K562 (cell line): ENCODE measurements around the gene IP6K3. TPM values are rescaled to one million over a fixed set of nuclear protein-coding genes. Genes with fewer than 3 reads are reported as not detected.

ENCODE experiments used
- ATAC-seq: fragments of 200-7000 bp; cut with Tn5 transposase; 3 replicates; pipeline ENCODE4 v1.9.1; 2020; ENCODE audit warnings: moderate library complexity
- BruUV-seq: library from RNA; stranded (reverse); fragments of 400-500 nt; replicated peaks from 2 replicates; lab custom pipeline; 2021; lab: Mats Ljungman, UMichigan
- CTCF ChIA-PET: fragments of 300-600 bp; formaldehyde crosslinking; extraction: SDS; loops from one replicate; lab custom pipeline; 2021; ENCODE audit warnings: low intra/inter-chr PET ratio; lab: Yijun Ruan, JAX
- POLR2A ChIA-PET: fragments of 300-600, 350-650 bp; sonication (Branson Sonifier 250); formaldehyde crosslinking; extraction: SDS; loops from one replicate; lab custom pipeline; 2021; ENCODE audit warnings: antibody characterized with exemption, inconsistent platforms; lab: Yijun Ruan, JAX
- DNase-seq, 4 experiments: peaks; one replicate each; pipeline versions ENCODE4 v3.0.0 to v3.0.0-alpha.2; 2011 to 2018; ENCODE audit warnings: low spot score in 3 of 4, mixed read lengths in 3 of 4; ENCODE audit errors: extremely low read depth in 1 of 4
- FAIRE-seq: peaks from 2 replicates; lab custom pipeline; 2011; peaks lifted over from hg19 to GRCh38; lab: Jason Lieb, UNC
- H2AFZ ChIP-seq: 2 replicates; pipeline ENCODE4 v1.6.0; 2011; ENCODE audit warnings: low read depth, low read length, control low read depth, inconsistent platforms
- H3K27ac ChIP-seq: fragments of 200-600 bp; 3 replicates; pipeline ENCODE4 v1.8.0; 2011; ENCODE audit warnings: low read depth, mild to moderate bottlenecking, control low read depth, inconsistent platforms, low read length, moderate library complexity, mixed read lengths; ENCODE audit errors: extremely low read depth
- H3K27me3 ChIP-seq, 2 experiments: fragments of 300-600 bp in 1 of 2; 2 replicates in 1 of 2; 3 replicates in 1 of 2; pipeline versions ENCODE4 v1.6.0 to v1.8.0; 2011; ENCODE audit warnings: inconsistent platforms in 2 of 2, low read length in 2 of 2, mild to moderate bottlenecking in 1 of 2, mixed read lengths in 1 of 2, moderate library complexity in 1 of 2; ENCODE audit not compliant: control insufficient read depth in 2 of 2, insufficient read depth in 2 of 2
- H3K36me3 ChIP-seq: fragments of 300-600 bp; 3 replicates; pipeline ENCODE4 v1.8.0; 2011; ENCODE audit warnings: mild to moderate bottlenecking, low read length, inconsistent platforms; ENCODE audit not compliant: control insufficient read depth, insufficient read depth
- H3K4me1 ChIP-seq, 2 experiments: fragments of 200-600 bp in 1 of 2; replicated peaks in 1 of 2; 2 replicates in 1 of 2; 3 replicates in 1 of 2; pipeline versions ENCODE4 v1.5.1 to v1.8.0; 2011; ENCODE audit warnings: inconsistent platforms in 2 of 2, low read length in 2 of 2, mild to moderate bottlenecking in 1 of 2, mixed read lengths in 1 of 2, moderate library complexity in 1 of 2; ENCODE audit not compliant: control insufficient read depth in 2 of 2, insufficient read depth in 2 of 2
- H3K4me2 ChIP-seq: 2 replicates; pipeline ENCODE4 v1.6.1; 2011; ENCODE audit warnings: low read length, control low read depth, inconsistent platforms, mixed read lengths; ENCODE audit not compliant: insufficient read depth
- H3K4me3 ChIP-seq: fragments of 200-600 bp; sonication (generic), shearing (Covaris generic); 2 replicates; pipeline ENCODE4 v1.5.1; 2016; ENCODE audit warnings: control low read depth, inconsistent platforms
- H3K79me2 ChIP-seq: fragments of 200-600 bp; 3 replicates; pipeline ENCODE4 v1.8.0; 2011; ENCODE audit warnings: low read length, inconsistent platforms; ENCODE audit not compliant: control insufficient read depth, insufficient read depth
- H3K9ac ChIP-seq, 2 experiments: 2 replicates each; pipeline versions ENCODE4 v1.6.0 to v1.6.1; 2011; ENCODE audit warnings: low read depth in 2 of 2, low read length in 2 of 2, control low read depth in 1 of 2, inconsistent platforms in 1 of 2, mild to moderate bottlenecking in 1 of 2, mixed read lengths in 1 of 2; ENCODE audit not compliant: insufficient read depth in 1 of 2
- H3K9me1 ChIP-seq: one replicate; pipeline ENCODE4 v1.6.0; 2011; ENCODE audit warnings: inconsistent platforms, mild to moderate bottlenecking, low read length, moderate library complexity; ENCODE audit not compliant: control insufficient read depth, insufficient read depth
- H3K9me3 ChIP-seq: replicated peaks from 2 replicates; pipeline ENCODE4 v1.5.1; 2011; ENCODE audit warnings: low read depth, low read length, inconsistent platforms; ENCODE audit not compliant: control insufficient read depth, insufficient read depth
- H4K20me1 ChIP-seq: replicated peaks from 2 replicates; pipeline ENCODE4 v1.6.1; 2011; ENCODE audit warnings: low read length, inconsistent platforms, mixed read lengths; ENCODE audit not compliant: control insufficient read depth, insufficient read depth
- GATAD2B ChIP-seq: fragments of 450-650 bp; IDR thresholded peaks from 2 replicates; pipeline ENCODE4 v1.6.1; 2017; ENCODE audit warnings: mild to moderate bottlenecking, borderline replicate concordance
- IRF1 ChIP-seq: sonication (generic); formaldehyde crosslinking; IDR thresholded peaks from 2 replicates; pipeline ENCODE4 v1.8.0; 2022; ENCODE audit warnings: missing genetic modification reagents, mild to moderate bottlenecking, borderline replicate concordance
- JUND ChIP-seq, 2 experiments: IDR thresholded peaks; 2 replicates in 1 of 2; 3 replicates in 1 of 2; pipeline ENCODE4 v1.6.1; 2011; ENCODE audit warnings: borderline replicate concordance in 2 of 2, low read depth in 2 of 2, low read length in 2 of 2, improper control_type of control experiment in 1 of 2, missing biosample characterization in 1 of 2, missing genetic modification characterization in 1 of 2, missing genetic modification reagents in 1 of 2
- RFX1 ChIP-seq: fragments of 450-650 bp; IDR thresholded peaks from 2 replicates; pipeline ENCODE4 v1.6.1; 2016; ENCODE audit warnings: mild to moderate bottlenecking, moderate library complexity
- SIX5 ChIP-seq, 2 experiments: IDR thresholded peaks; 2 replicates each; pipeline ENCODE4 v1.6.1; 2011; ENCODE audit warnings: low read length in 2 of 2, borderline replicate concordance in 1 of 2, low read depth in 1 of 2, mild to moderate bottlenecking in 1 of 2, moderate library complexity in 1 of 2; ENCODE audit not compliant: insufficient read depth in 1 of 2
- UBTF ChIP-seq, 2 experiments: IDR thresholded peaks; 2 replicates each; pipeline ENCODE4 v1.6.1; 2012; ENCODE audit warnings: improper control_type of control experiment in 2 of 2, low read depth in 2 of 2, low read length in 2 of 2, borderline replicate concordance in 1 of 2
- ZBTB1 ChIP-seq: sonication (generic); formaldehyde crosslinking; IDR thresholded peaks from 2 replicates; pipeline ENCODE4 v1.8.1; 2023; ENCODE audit warnings: missing genetic modification reagents, low read depth, mild to moderate bottlenecking, borderline replicate concordance
- ZNF277 ChIP-seq: fragments of 250-450 bp; sonication (Bioruptor Pico); IDR thresholded peaks from 2 replicates; pipeline ENCODE4 v1.8.0; 2022; ENCODE audit warnings: inconsistent platforms, mild to moderate bottlenecking, moderate library complexity, borderline replicate concordance
- ZNF639 ChIP-seq, 2 experiments: fragments of 200-800 bp in 1 of 2; sonication (Bioruptor generic) in 1 of 2; sonication (generic) in 1 of 2; formaldehyde crosslinking in 1 of 2; IDR thresholded peaks in 1 of 2; conservative IDR thresholded peaks in 1 of 2; 2 replicates each; pipeline versions ENCODE4 v1.5.0 to v1.6.1; 2016 to 2020; ENCODE audit warnings: missing compliant biosample characterization in 1 of 2, missing genetic modification characterization in 1 of 2, missing genetic modification reagents in 1 of 2
- ZNF644 ChIP-seq: fragments of 200-800 bp; sonication (Bioruptor generic); IDR thresholded peaks from 2 replicates; pipeline ENCODE4 v1.6.1; 2016; ENCODE audit warnings: low read depth, missing genetic modification characterization, missing compliant biosample characterization
- WGBS: fragments of 100-300 bp; shearing (Covaris generic); methylation state at CpG from one replicate; pipeline ENCODE4 v1.1.6; 2016; ENCODE audit warnings: low coverage, mixed read lengths; ENCODE audit not compliant: insufficient coverage; ENCODE audit errors: missing lambda C conversion rate; 5-methylcytosine and 5-hydroxymethylcytosine counted together
- in situ Hi-C: fragments of 300-500 bp; cut with MboI; formaldehyde crosslinking; loops from 4 replicates; pipeline ENCODE4 v1.15.0; 2018; ENCODE audit warnings: inconsistent platforms, mixed read lengths
- intact Hi-C: fragments of 100-400 bp; cut with micrococcal nuclease; formaldehyde crosslinking; loops from 2 replicates; pipeline ENCODE4 v1.14.2; 2022
- polyA plus RNA-seq, 8 experiments: library from polyadenylated mRNA; depleted of rRNA in 4 of 8; stranded (reverse) in 5 of 8; unstranded in 3 of 8; fragments of >200 nt; fragmentation: Nextera tagmentation in 2 of 8; fragmentation: Illumina TruSeq in 1 of 8; extraction: Ambion mirVana in 2 of 8; extraction: Trizol in 1 of 8; gene quantifications; 2 replicates each; pipeline versions ENCODE4 v1.2.1 to v1.2.3, GENCODE V29; 2011 to 2014; ENCODE audit warnings: inconsistent platforms in 1 of 8, missing spikeins in 1 of 8
- total RNA-seq, 7 experiments: library from RNA; depleted of rRNA in 6 of 7; stranded (reverse); fragments of >200 nt in 6 of 7; fragmentation: Illumina TruSeq in 2 of 7; extraction: Trizol in 2 of 7; gene quantifications; 2 replicates each; pipeline versions ENCODE4 v1.2.1 to v1.2.3, GENCODE V29; 2011 to 2021; ENCODE audit warnings: low replicate concordance in 1 of 7

Gene IP6K3
- total and polyA plus RNA-seq, 9 of the 15 experiments (the other 6 are each of a cell fraction or from before 2014, with no cell fraction given) = not detected

GRCh38 chr6:33737267-33738026 is 9.3 kb downstream of the IP6K3 start (continued):
- no peak for TF ChIP-seq SIX5 (IDR thresholded peaks at IDR 0.05; ENCODE audit: borderline replicate concordance in 1 of 2, insufficient read depth in 1 of 2, low read depth in 1 of 2, low read length in 2 of 2)
- no peak for TF ChIP-seq RFX1
- TF ChIP-seq ZNF639 (CRISPR knock-in tag; conservative IDR thresholded peaks at IDR 0.05 in 1 of 2, IDR thresholded peaks at IDR 0.05 in 1 of 2) = no peak
- TF ChIP-seq ZBTB1 (CRISPR knock-in tag) = no peak

- WGBS = 24% methylated on average over 18 of the region's 18 CpGs
- no peak for DNase-seq
- no peak for FAIRE-seq
- no peaks in the 10 kb centered on the region for H3K9me1 ChIP-seq
- H3K9ac ChIP-seq = peak overlapping the region in 1 of 2 experiments; percentile 47; a peak in 2 of 4 replicates
- peaks cover 12% of the 10 kb centered on the region in 2 experiments; a peak in 4 of 5 replicates for H3K4me1 ChIP-seq
- no TSS peak for BruUV-seq
- no peaks in the 10 kb centered on the region for H3K9me3 ChIP-seq
- no peak overlapping the region for H3K4me2 ChIP-seq
- H3K79me2 ChIP-seq = no peaks in the 10 kb centered on the region
- no peak overlapping the region for H3K27ac ChIP-seq
- no peak overlapping the region for H3K4me3 ChIP-seq
- in situ Hi-C loops = no loop called here
- H3K27me3 ChIP-seq = peaks cover 24 to 64% of the 10 kb centered on the region in 2 experiments
- H4K20me1 ChIP-seq = peaks cover 8% of the 10 kb centered on the region
- intact Hi-C loops = no loop called here
- no peaks in the 10 kb centered on the region for H3K36me3 ChIP-seq
- CTCF ChIA-PET = no interaction called here
- no peak for ATAC-seq
- POLR2A ChIA-PET = interaction anchor here (0.6 to 1.4 kb wide), 3 partner anchors 13 to 350 kb away, joined by 3 to 5 read pairs (median 3); no protein-coding TSS in a partner anchor
- no peak overlapping the region for H2AFZ ChIP-seq
- TF ChIP-seq JUND (IDR thresholded peaks at IDR 0.05; ENCODE audit: borderline replicate concordance, low read depth, low read length) (no peak), JUND (tag; IDR thresholded peaks at IDR 0.05; ENCODE audit: borderline replicate concordance, low read depth, low read length) (no peak), ZNF644 (no peak), ZNF277 (CRISPR knock-in tag) (no peak), IRF1 (CRISPR knock-in tag) (no peak), GATAD2B (no peak), SIX5 (IDR thresholded peaks at IDR 0.05; ENCODE audit: borderline replicate concordance in 1 of 2, insufficient read depth in 1 of 2, low read depth in 1 of 2, low read length in 2 of 2) (no peak), UBTF (IDR thresholded peaks at IDR 0.05; ENCODE audit: borderline replicate concordance in 1 of 2, low read depth in 2 of 2, low read length in 2 of 2) (no peak)
These were observed 11.5 kb downstream of the IP6K3 start for GRCh38 chr6:33735216-33735615.
